HepG2 (cell line): ENCODE data around the gene ISY1. TPM values are rescaled to one million over a fixed set of nuclear protein-coding genes. Genes with fewer than 3 reads are reported as not detected.

Source experiments
- ATF1 ChIP-seq: IDR thresholded peaks from 2 replicates; pipeline ENCODE4 v1.6.1; 2016; ENCODE audit warnings: mild to moderate bottlenecking, control low read depth
- CBX1 ChIP-seq: IDR thresholded peaks from one replicate; pipeline ENCODE4 v1.6.1; 2016; ENCODE audit warnings: antibody characterized with exemption, low read depth
- CCAR2 ChIP-seq: fragments of 200-400 bp; formaldehyde crosslinking; optimal IDR thresholded peaks from 2 replicates; pipeline ENCODE3; 2018; ENCODE audit warnings: low read depth, mild to moderate bottlenecking, low read length, moderate library complexity
- DNMT3B ChIP-seq: conservative IDR thresholded peaks from 2 replicates; pipeline ENCODE4 v1.6.1; 2016; ENCODE audit warnings: missing biosample characterization, control low read depth
- FOXA3 ChIP-seq: IDR thresholded peaks from 2 replicates; pipeline ENCODE4 v1.6.1; 2016; ENCODE audit warnings: missing genetic modification reagents, missing compliant biosample characterization
- KAT7 ChIP-seq: IDR thresholded peaks from 2 replicates; pipeline ENCODE4 v1.6.1; 2018; ENCODE audit warnings: borderline replicate concordance, missing compliant biosample characterization
- KAT8 ChIP-seq: IDR thresholded peaks from 2 replicates; pipeline ENCODE4 v1.6.1; 2016; ENCODE audit warnings: missing genetic modification reagents, missing compliant biosample characterization
- RFXANK ChIP-seq: IDR thresholded peaks from 2 replicates; pipeline ENCODE4 v1.6.1; 2016
- TAF1 ChIP-seq: sonication (generic); formaldehyde crosslinking; IDR thresholded peaks from 2 replicates; pipeline ENCODE4 v1.4.0; 2020; ENCODE audit warnings: missing genetic modification reagents
- ZFP36L1 ChIP-seq: sonication (generic); formaldehyde crosslinking; IDR thresholded peaks from 2 replicates; pipeline ENCODE4 v1.8.0; 2022; ENCODE audit warnings: mild to moderate bottlenecking, missing genetic modification reagents, moderate library complexity
- ZNF224 ChIP-seq: sonication (generic); formaldehyde crosslinking; IDR thresholded peaks from 2 replicates; pipeline ENCODE4 v1.5.0; 2020; ENCODE audit warnings: mild to moderate bottlenecking, missing genetic modification reagents
- ZNF34 ChIP-seq: sonication (generic); formaldehyde crosslinking; IDR thresholded peaks from 2 replicates; pipeline ENCODE4 v1.4.0; 2020; ENCODE audit warnings: mild to moderate bottlenecking, missing genetic modification reagents, borderline replicate concordance
- ZNF44 ChIP-seq: sonication (generic); formaldehyde crosslinking; IDR thresholded peaks from 2 replicates; pipeline ENCODE4 v1.5.1; 2020; ENCODE audit warnings: mild to moderate bottlenecking, missing genetic modification reagents
- ZNF75D ChIP-seq: sonication (generic); formaldehyde crosslinking; IDR thresholded peaks from 2 replicates; pipeline ENCODE4 v1.8.1; 2023; ENCODE audit warnings: missing genetic modification reagents, mild to moderate bottlenecking, borderline replicate concordance
- ZNF83 ChIP-seq: sonication (generic); formaldehyde crosslinking; IDR thresholded peaks from 2 replicates; pipeline ENCODE4 v1.4.0; 2020; ENCODE audit warnings: missing genetic modification reagents, mild to moderate bottlenecking, borderline replicate concordance
- polyA plus RNA-seq, 8 experiments: library from polyadenylated mRNA; depleted of rRNA in 3 of 8; stranded (reverse) in 7 of 8; unstranded in 1 of 8; fragments of >200 nt; fragmentation: Illumina TruSeq in 4 of 8; extraction: Trizol in 4 of 8; gene quantifications; 2 replicates each; pipeline versions ENCODE4 v1.2.1 to v1.2.3, GENCODE V29; 2011 to 2016; ENCODE audit warnings: low read depth in 4 of 8, missing spikeins in 1 of 8, mixed read lengths in 1 of 8; ENCODE audit not compliant: insufficient read depth in 1 of 8
- total RNA-seq, 5 experiments: library from RNA; depleted of rRNA; stranded (reverse); fragments of >200 nt; fragmentation: Illumina TruSeq; extraction: Trizol; gene quantifications; 2 replicates each; pipeline ENCODE4 v1.2.3, GENCODE V29; 2016; ENCODE audit warnings: low read depth in 1 of 5
- TF ChIP-seq, protein P1 (sequence below): sonication (generic); formaldehyde crosslinking; IDR thresholded peaks from 2 replicates; pipeline ENCODE4 v1.9.0; 2022; ENCODE audit warnings: missing genetic modification reagents, mild to moderate bottlenecking, borderline replicate concordance
- TF ChIP-seq, protein P2 (sequence below): sonication (generic); formaldehyde crosslinking; IDR thresholded peaks from 2 replicates; pipeline ENCODE4 v1.5.0; 2020; ENCODE audit warnings: mild to moderate bottlenecking, missing genetic modification reagents, moderate library complexity
- TF ChIP-seq, protein P3 (sequence below): IDR thresholded peaks from 2 replicates; pipeline ENCODE4 v1.6.1; 2016; ENCODE audit warnings: missing biosample characterization, missing genetic modification reagents, low read depth
- TF ChIP-seq, protein P4 (sequence below): sonication (generic); formaldehyde crosslinking; IDR thresholded peaks from 2 replicates; pipeline ENCODE4 v1.9.0; 2021; ENCODE audit warnings: missing genetic modification reagents, borderline replicate concordance
- TF ChIP-seq, protein P5 (sequence below): sonication (generic); formaldehyde crosslinking; IDR thresholded peaks from 2 replicates; pipeline ENCODE4 v1.8.1; 2023; ENCODE audit warnings: mild to moderate bottlenecking, moderate library complexity, missing genetic modification reagents

ISY1 gene
- total and polyA plus RNA-seq, 2 of the 13 experiments (the other 11 are each of a cell fraction or from before 2014, with no cell fraction given) = 21.0 to 39.1 TPM

DNA sequence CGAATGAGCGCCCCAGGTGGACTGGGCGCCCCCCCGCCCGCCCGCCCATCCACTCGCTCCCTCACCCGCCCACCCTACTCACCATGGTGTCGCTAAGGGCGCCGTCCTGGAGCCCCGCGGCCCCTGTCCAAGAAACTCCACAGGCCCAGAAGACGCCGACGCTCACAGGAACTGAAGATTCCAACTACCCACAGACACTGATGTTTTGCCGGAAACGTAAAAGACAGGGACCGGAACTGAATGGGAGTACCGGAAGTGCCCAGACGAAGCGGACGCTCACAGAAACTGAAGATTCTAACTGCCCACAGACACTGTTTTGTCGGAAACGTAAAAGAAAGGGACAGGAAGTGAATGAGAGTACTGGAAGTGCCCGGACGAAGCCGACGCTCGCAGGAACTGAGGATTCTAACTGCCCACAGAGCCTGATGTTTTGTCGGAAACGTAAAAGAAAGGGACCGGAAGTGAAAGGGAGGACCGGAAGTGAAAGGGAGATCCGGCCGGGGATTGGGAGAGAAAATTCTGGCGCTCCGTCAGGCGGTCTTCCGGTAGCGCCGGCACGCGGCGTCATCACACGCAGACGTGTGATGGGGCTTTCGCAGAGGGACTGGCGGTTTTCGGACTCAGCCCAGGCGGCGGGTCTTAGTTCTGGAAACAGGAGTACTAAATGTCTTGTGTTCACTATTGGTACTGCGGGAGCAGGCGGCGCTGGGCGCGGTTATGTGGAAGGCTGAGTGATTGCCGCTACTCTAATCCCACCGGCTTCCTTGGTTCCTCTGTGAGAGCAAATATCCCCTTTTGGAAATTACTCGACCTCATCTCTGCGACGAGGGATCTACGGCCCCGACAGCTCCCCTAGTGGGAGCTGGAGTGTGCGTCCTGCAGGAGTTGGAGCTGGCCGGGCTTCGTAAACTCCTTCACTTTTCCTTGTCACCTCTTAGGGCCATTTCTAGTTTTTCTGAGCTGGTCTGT lies at the start of gene ISY1 (continued):
- no peak for TF ChIP-seq ZNF83
- TF ChIP-seq ZNF44 (CRISPR knock-in tag) = no peak; the same call in 1 of the 2 replicates
- TF ChIP-seq, protein P1, sequence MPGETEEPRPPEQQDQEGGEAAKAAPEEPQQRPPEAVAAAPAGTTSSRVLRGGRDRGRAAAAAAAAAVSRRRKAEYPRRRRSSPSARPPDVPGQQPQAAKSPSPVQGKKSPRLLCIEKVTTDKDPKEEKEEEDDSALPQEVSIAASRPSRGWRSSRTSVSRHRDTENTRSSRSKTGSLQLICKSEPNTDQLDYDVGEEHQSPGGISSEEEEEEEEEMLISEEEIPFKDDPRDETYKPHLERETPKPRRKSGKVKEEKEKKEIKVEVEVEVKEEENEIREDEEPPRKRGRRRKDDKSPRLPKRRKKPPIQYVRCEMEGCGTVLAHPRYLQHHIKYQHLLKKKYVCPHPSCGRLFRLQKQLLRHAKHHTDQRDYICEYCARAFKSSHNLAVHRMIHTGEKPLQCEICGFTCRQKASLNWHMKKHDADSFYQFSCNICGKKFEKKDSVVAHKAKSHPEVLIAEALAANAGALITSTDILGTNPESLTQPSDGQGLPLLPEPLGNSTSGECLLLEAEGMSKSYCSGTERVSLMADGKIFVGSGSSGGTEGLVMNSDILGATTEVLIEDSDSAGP (CRISPR knock-in tag) = peak; percentile 61; the same call in 1 of the 2 replicates
- TF ChIP-seq FOXA3 (CRISPR knock-in tag) = no peak
- peak; percentile 47 for TF ChIP-seq TAF1 (CRISPR knock-in tag)
- TF ChIP-seq ZNF34 (CRISPR knock-in tag) = peak; percentile 73; the same call in 1 of the 2 replicates
- TF ChIP-seq, protein P2, sequence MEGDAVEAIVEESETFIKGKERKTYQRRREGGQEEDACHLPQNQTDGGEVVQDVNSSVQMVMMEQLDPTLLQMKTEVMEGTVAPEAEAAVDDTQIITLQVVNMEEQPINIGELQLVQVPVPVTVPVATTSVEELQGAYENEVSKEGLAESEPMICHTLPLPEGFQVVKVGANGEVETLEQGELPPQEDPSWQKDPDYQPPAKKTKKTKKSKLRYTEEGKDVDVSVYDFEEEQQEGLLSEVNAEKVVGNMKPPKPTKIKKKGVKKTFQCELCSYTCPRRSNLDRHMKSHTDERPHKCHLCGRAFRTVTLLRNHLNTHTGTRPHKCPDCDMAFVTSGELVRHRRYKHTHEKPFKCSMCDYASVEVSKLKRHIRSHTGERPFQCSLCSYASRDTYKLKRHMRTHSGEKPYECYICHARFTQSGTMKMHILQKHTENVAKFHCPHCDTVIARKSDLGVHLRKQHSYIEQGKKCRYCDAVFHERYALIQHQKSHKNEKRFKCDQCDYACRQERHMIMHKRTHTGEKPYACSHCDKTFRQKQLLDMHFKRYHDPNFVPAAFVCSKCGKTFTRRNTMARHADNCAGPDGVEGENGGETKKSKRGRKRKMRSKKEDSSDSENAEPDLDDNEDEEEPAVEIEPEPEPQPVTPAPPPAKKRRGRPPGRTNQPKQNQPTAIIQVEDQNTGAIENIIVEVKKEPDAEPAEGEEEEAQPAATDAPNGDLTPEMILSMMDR (CRISPR knock-in tag) = peak; percentile 65
- peak; percentile 80 for TF ChIP-seq CBX1
- TF ChIP-seq ZNF75D (CRISPR knock-in tag) = no peak
- 0 out of 2 replicates have a peak, but pooled peaks have one; percentile 25 for TF ChIP-seq KAT7 (CRISPR knock-in tag)
- no peak; the same call in 1 of the 2 replicates for TF ChIP-seq DNMT3B (CRISPR knock-in tag)
- peak; percentile 68 for TF ChIP-seq CCAR2
- peak; percentile 99 for TF ChIP-seq KAT8 (CRISPR knock-in tag)
- TF ChIP-seq, protein P3, sequence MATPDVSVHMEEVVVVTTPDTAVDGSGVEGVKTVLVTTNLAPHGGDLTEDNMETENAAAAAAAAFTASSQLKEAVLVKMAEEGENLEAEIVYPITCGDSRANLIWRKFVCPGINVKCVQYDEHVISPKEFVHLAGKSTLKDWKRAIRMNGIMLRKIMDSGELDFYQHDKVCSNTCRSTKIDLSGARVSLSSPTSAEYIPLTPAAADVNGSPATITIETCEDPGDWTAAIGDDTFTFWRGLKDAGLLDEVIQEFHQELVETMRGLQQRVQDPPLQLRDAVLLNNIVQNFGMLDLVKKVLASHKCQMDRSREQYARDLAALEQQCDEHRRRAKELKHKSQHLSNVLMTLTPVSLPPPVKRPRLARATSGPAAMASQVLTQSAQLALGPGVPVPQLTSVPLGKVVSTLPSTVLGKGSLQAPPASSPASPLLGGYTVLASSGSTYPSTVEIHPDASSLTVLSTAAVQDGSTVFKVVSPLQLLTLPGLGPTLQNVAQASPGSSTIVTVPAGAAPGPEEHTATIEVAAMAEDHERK (CRISPR knock-in tag) = peak; percentile 58; the same call in 1 of the 2 replicates
- peak; percentile 89; the same call in 1 of the 2 replicates for TF ChIP-seq ZNF224 (CRISPR knock-in tag)
- TF ChIP-seq, protein P4, sequence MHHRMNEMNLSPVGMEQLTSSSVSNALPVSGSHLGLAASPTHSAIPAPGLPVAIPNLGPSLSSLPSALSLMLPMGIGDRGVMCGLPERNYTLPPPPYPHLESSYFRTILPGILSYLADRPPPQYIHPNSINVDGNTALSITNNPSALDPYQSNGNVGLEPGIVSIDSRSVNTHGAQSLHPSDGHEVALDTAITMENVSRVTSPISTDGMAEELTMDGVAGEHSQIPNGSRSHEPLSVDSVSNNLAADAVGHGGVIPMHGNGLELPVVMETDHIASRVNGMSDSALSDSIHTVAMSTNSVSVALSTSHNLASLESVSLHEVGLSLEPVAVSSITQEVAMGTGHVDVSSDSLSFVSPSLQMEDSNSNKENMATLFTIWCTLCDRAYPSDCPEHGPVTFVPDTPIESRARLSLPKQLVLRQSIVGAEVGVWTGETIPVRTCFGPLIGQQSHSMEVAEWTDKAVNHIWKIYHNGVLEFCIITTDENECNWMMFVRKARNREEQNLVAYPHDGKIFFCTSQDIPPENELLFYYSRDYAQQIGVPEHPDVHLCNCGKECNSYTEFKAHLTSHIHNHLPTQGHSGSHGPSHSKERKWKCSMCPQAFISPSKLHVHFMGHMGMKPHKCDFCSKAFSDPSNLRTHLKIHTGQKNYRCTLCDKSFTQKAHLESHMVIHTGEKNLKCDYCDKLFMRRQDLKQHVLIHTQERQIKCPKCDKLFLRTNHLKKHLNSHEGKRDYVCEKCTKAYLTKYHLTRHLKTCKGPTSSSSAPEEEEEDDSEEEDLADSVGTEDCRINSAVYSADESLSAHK (CRISPR knock-in tag) = no peak
- no peak for TF ChIP-seq RFXANK (CRISPR knock-in tag)
- TF ChIP-seq ZFP36L1 (CRISPR knock-in tag) = no peak
- TF ChIP-seq ATF1 = peak; percentile 96
- TF ChIP-seq, protein P5, sequence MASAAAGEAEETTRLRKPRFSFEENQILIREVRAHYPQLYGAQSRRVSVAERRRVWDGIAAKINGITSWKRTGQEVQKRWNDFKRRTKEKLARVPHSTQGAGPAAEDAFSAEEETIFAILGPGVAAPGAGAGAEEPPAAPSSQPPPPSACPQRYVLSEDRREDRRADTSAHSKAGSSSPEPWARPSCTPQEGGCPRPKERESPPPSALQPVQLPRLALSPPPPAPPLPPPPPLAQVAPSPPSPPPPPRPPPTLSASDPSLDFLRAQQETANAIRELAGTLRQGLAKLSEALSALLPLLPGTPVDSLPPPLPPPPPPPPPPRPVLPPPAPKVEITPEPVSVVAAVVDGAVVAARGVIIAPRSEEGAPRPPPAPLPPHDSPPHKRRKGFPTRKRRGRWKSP (CRISPR knock-in tag) = peak; percentile 85
